Measurements from ENCODE around the gene SLC10A7.

DNA sequence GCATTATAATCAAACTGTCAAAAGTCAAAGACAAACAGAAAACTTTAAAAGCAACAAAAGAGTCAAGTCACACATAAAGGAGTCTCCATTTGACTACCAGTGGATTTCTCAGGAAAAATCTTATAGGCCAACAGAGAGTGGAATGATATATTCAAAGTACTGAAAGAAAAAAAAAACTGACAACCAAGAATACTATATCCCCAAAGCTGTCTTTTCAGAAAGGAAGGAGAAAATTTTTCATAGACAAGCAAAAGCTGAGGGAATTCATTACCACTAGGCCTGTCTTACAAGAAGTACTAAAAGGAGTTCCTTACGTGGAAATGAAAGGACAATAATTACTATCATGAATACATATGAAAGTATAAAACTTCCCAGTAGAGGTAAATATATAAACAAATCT is 39.0 kb downstream of the SLC10A7 start:
- TF ChIP-seq, protein P1, sequence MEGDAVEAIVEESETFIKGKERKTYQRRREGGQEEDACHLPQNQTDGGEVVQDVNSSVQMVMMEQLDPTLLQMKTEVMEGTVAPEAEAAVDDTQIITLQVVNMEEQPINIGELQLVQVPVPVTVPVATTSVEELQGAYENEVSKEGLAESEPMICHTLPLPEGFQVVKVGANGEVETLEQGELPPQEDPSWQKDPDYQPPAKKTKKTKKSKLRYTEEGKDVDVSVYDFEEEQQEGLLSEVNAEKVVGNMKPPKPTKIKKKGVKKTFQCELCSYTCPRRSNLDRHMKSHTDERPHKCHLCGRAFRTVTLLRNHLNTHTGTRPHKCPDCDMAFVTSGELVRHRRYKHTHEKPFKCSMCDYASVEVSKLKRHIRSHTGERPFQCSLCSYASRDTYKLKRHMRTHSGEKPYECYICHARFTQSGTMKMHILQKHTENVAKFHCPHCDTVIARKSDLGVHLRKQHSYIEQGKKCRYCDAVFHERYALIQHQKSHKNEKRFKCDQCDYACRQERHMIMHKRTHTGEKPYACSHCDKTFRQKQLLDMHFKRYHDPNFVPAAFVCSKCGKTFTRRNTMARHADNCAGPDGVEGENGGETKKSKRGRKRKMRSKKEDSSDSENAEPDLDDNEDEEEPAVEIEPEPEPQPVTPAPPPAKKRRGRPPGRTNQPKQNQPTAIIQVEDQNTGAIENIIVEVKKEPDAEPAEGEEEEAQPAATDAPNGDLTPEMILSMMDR (conservative IDR thresholded peaks at IDR 0.05 in 1 of 2, IDR thresholded peaks at IDR 0.05 in 1 of 2; ENCODE audit: extremely low read depth in 1 of 2, insufficient read depth in 1 of 2, low read depth in 1 of 2, low read length in 2 of 2) = no peak
- no peak for TF ChIP-seq EZH2 (IDR thresholded peaks at IDR 0.05; ENCODE audit: borderline replicate concordance, low read length)

Measured in mammary epithelial cell (primary cell).